H9 (cell line): ENCODE results near the gene VPS18. TPM values are rescaled to one million over a fixed set of nuclear protein-coding genes. Genes with fewer than 3 reads are reported as not detected.

Experiments used
- DNase-seq: peaks from one replicate; pipeline ENCODE4 v3.0.0-alpha.2; 2017
- H2AFZ ChIP-seq: one replicate; pipeline ENCODE4 v1.6.1; 2013; ENCODE audit warnings: mild to moderate bottlenecking, low read length, control low read depth, moderate library complexity
- H2AK5ac ChIP-seq: 2 replicates; pipeline ENCODE4 v1.6.1; 2013; ENCODE audit warnings: low read length, control low read depth, mixed read lengths; ENCODE audit not compliant: insufficient read length
- H2BK120ac ChIP-seq: one replicate; pipeline ENCODE4 v1.6.1; 2013; ENCODE audit warnings: low read depth, mild to moderate bottlenecking, low read length, control low read depth, inconsistent platforms; ENCODE audit not compliant: poor library complexity, severe bottlenecking
- H2BK12ac ChIP-seq: 2 replicates; pipeline ENCODE4 v1.6.1; 2013; ENCODE audit warnings: low read length, control low read depth, mixed read lengths, low read depth; ENCODE audit not compliant: insufficient read length
- H2BK15ac ChIP-seq: 2 replicates; pipeline ENCODE4 v1.6.1; 2013; ENCODE audit warnings: low read depth, low read length, control low read depth
- H2BK20ac ChIP-seq: one replicate; pipeline ENCODE4 v1.6.1; 2013; ENCODE audit warnings: low read depth, mild to moderate bottlenecking, low read length, control low read depth, inconsistent platforms; ENCODE audit not compliant: poor library complexity, severe bottlenecking
- H2BK5ac ChIP-seq: 2 replicates; pipeline ENCODE4 v1.6.1; 2013; ENCODE audit warnings: low read length, control low read depth, mixed read lengths; ENCODE audit not compliant: insufficient read length
- H3K14ac ChIP-seq: 2 replicates; pipeline ENCODE4 v1.6.1; 2013; ENCODE audit warnings: low read length, control low read depth; ENCODE audit not compliant: insufficient read depth
- H3K18ac ChIP-seq: 2 replicates; pipeline ENCODE4 v1.6.1; 2013; ENCODE audit warnings: low read depth, mild to moderate bottlenecking, mixed read lengths, low read length, control low read depth; ENCODE audit not compliant: insufficient read length
- H3K23ac ChIP-seq: 2 replicates; pipeline ENCODE4 v1.6.1; 2013; ENCODE audit warnings: low read length, control low read depth, mixed read lengths, low read depth; ENCODE audit not compliant: insufficient read length
- H3K23me2 ChIP-seq: 2 replicates; pipeline ENCODE4 v1.6.1; 2013; ENCODE audit warnings: low read depth, mild to moderate bottlenecking, mixed read lengths, low read length, control low read depth; ENCODE audit not compliant: insufficient read length, poor library complexity, severe bottlenecking
- H3K27ac ChIP-seq: 2 replicates; pipeline ENCODE4 v1.5.1; 2013; ENCODE audit warnings: low read length, control low read depth, mixed read lengths, low read depth; ENCODE audit not compliant: insufficient read length
- H3K27me3 ChIP-seq: 2 replicates; pipeline ENCODE4 v1.6.1; 2013; ENCODE audit warnings: low read length, control low read depth, inconsistent platforms; ENCODE audit not compliant: insufficient read depth
- H3K4ac ChIP-seq: 2 replicates; pipeline ENCODE4 v1.6.1; 2013; ENCODE audit warnings: low read depth, mild to moderate bottlenecking, control low read depth, inconsistent platforms, low read length, moderate library complexity
- H3K4me1 ChIP-seq: 2 replicates; pipeline ENCODE4 v1.6.1; 2013; ENCODE audit warnings: low read length, control low read depth, inconsistent platforms; ENCODE audit not compliant: insufficient read depth
- H3K4me2 ChIP-seq: 2 replicates; pipeline ENCODE4 v1.6.1; 2013; ENCODE audit warnings: low read length, control low read depth, mixed read lengths; ENCODE audit not compliant: insufficient read length, insufficient read depth
- H3K56ac ChIP-seq: 2 replicates; pipeline ENCODE4 v1.6.1; 2013; ENCODE audit warnings: low read depth, mild to moderate bottlenecking, mixed read lengths, low read length, control low read depth; ENCODE audit not compliant: insufficient read length
- H3K79me1 ChIP-seq: 2 replicates; pipeline ENCODE4 v1.6.1; 2013; ENCODE audit warnings: low read depth, mild to moderate bottlenecking, moderate library complexity, low read length, control low read depth, inconsistent platforms; ENCODE audit not compliant: insufficient read depth, poor library complexity, severe bottlenecking
- H3K79me2 ChIP-seq: 2 replicates; pipeline ENCODE4 v1.6.1; 2013; ENCODE audit warnings: low read length, control low read depth, inconsistent platforms; ENCODE audit not compliant: insufficient read depth
- H3K9ac ChIP-seq: 2 replicates; pipeline ENCODE4 v1.6.1; 2013; ENCODE audit warnings: low read length, control low read depth, mixed read lengths; ENCODE audit not compliant: insufficient read length; ENCODE audit errors: extremely low read depth
- H3K9me3 ChIP-seq: one replicate; pipeline ENCODE4 v1.6.1; 2013; ENCODE audit warnings: low read depth, low read length, inconsistent platforms; ENCODE audit not compliant: control insufficient read depth
- H3T11ph ChIP-seq: one replicate; pipeline ENCODE4 v1.6.1; 2013; ENCODE audit warnings: mild to moderate bottlenecking, low read length, control low read depth, inconsistent platforms
- H4K20me1 ChIP-seq: one replicate; pipeline ENCODE4 v1.6.1; 2013; ENCODE audit not compliant: control insufficient read depth, insufficient read length, insufficient read depth
- H4K5ac ChIP-seq: 2 replicates; pipeline ENCODE4 v1.6.1; 2013; ENCODE audit warnings: low read depth, mild to moderate bottlenecking, mixed read lengths, low read length, control low read depth; ENCODE audit not compliant: insufficient read length
- H4K8ac ChIP-seq: replicated peaks from 2 replicates; pipeline ENCODE4 v1.6.1; 2013; ENCODE audit warnings: low read length, control low read depth, mixed read lengths, low read depth; ENCODE audit not compliant: insufficient read length
- H4K91ac ChIP-seq: 2 replicates; pipeline ENCODE4 v1.6.1; 2013; ENCODE audit warnings: low read depth, mild to moderate bottlenecking, moderate library complexity, mixed read lengths, low read length, control low read depth; ENCODE audit not compliant: insufficient read length
- H3K27ac Mint-ChIP-seq, 3 experiments: 2 replicates in 2 of 3; 3 replicates in 1 of 3; pipeline ENCODE4 v1.8.0; 2020 to 2021; ENCODE audit warnings: mixed read lengths in 3 of 3, mild to moderate bottlenecking in 1 of 3, moderate library complexity in 1 of 3
- H3K27me3 Mint-ChIP-seq: 2 replicates; pipeline ENCODE4 v1.8.0; 2021; ENCODE audit warnings: low read depth, mild to moderate bottlenecking, moderate library complexity, mixed read lengths
- H3K36me3 Mint-ChIP-seq, 3 experiments: 2 replicates in 2 of 3; 3 replicates in 1 of 3; pipeline ENCODE4 v1.8.0; 2020 to 2021; ENCODE audit warnings: low read depth in 3 of 3, mixed read lengths in 3 of 3; ENCODE audit not compliant: insufficient read depth in 1 of 3
- H3K4me1 Mint-ChIP-seq, 2 experiments: 2 replicates each; pipeline ENCODE4 v1.8.0; 2020; ENCODE audit warnings: mixed read lengths in 2 of 2
- H3K4me3 Mint-ChIP-seq, 2 experiments: 2 replicates in 1 of 2; 3 replicates in 1 of 2; pipeline ENCODE4 v1.8.0; 2020 to 2021; ENCODE audit warnings: mild to moderate bottlenecking in 2 of 2, mixed read lengths in 2 of 2, moderate library complexity in 1 of 2
- H3K9me3 Mint-ChIP-seq, 2 experiments: 2 replicates in 1 of 2; 3 replicates in 1 of 2; pipeline ENCODE4 v1.8.0; 2020; ENCODE audit warnings: mild to moderate bottlenecking in 2 of 2, mixed read lengths in 2 of 2, moderate library complexity in 1 of 2
- CTCF ChIP-seq: fragments of 200-600 bp; sonication (generic); conservative IDR thresholded peaks from 3 replicates; pipeline ENCODE4 v1.8.0; 2021; ENCODE audit warnings: antibody characterized with exemption, mild to moderate bottlenecking
- WGBS: extraction: QIAGEN DNeasy Blood & Tissue Kit; methylation state at CpG from one replicate; pipeline ENCODE4 v1.1.7; 2013; ENCODE audit warnings: missing lambda C conversion rate, low lambda C conversion rate, mixed read lengths; ENCODE audit not compliant: insufficient read length; ENCODE audit errors: extremely low coverage; 5-methylcytosine and 5-hydroxymethylcytosine counted together
- total RNA-seq: library from RNA; stranded (reverse); gene quantifications from 2 replicates; pipeline ENCODE4 v1.2.1, GENCODE V29; 2021

VPS18 gene
- total RNA-seq, 1 experiment from 2014 or later = 45.0 TPM

- 100% methylated on average over 1 of the region's 3 CpGs for WGBS
- H3K18ac ChIP-seq = no peak overlapping the region
- DNase-seq = no peak
- no peak overlapping the region for H3K14ac ChIP-seq
- no peak overlapping the region for H3K4ac ChIP-seq
- H4K5ac ChIP-seq = no peak overlapping the region
- H3K27me3 Mint-ChIP-seq = peaks cover 87% of the 10 kb centered on the region
- H3K27me3 ChIP-seq = peaks cover 26% of the 10 kb centered on the region; the same call in 1 of the 2 replicates
- no peak overlapping the region for H2BK120ac ChIP-seq
- no peak overlapping the region for H2BK5ac ChIP-seq
- no peak overlapping the region for H3K27ac ChIP-seq
- no peak overlapping the region for H4K8ac ChIP-seq
- H3K4me3 Mint-ChIP-seq = no peak overlapping the region
- H3K9me3 ChIP-seq = no peaks in the 10 kb centered on the region
- no peak overlapping the region for H2BK12ac ChIP-seq
- no peaks in the 10 kb centered on the region for H3K36me3 Mint-ChIP-seq
- no peak overlapping the region for H3K9ac ChIP-seq
- no peak overlapping the region for H3K4me2 ChIP-seq
- no peak overlapping the region for H3K56ac ChIP-seq
- no peak overlapping the region for H2AFZ ChIP-seq
- H4K91ac ChIP-seq = no peak overlapping the region
- no peaks in the 10 kb centered on the region for H3K79me1 ChIP-seq
- H3K4me1 ChIP-seq = no peaks in the 10 kb centered on the region
- H3K27ac Mint-ChIP-seq = no peak overlapping the region; a peak in 1 of 7 replicates
- TF ChIP-seq CTCF = no peak
- H3T11ph ChIP-seq = no peak overlapping the region
- H3K4me1 Mint-ChIP-seq = peaks cover 27 to 39% of the 10 kb centered on the region in 2 experiments
- H3K23ac ChIP-seq = no peak overlapping the region
- H3K9me3 Mint-ChIP-seq = no peaks in the 10 kb centered on the region; a peak in 1 of 5 replicates
- no peaks in the 10 kb centered on the region for H3K79me2 ChIP-seq
- no peak overlapping the region for H2BK15ac ChIP-seq
- no peaks in the 10 kb centered on the region for H4K20me1 ChIP-seq
- H2BK20ac ChIP-seq = no peak overlapping the region
- no peak overlapping the region for H2AK5ac ChIP-seq
- H3K23me2 ChIP-seq = peaks cover 23% of the 10 kb centered on the region
Measured at GRCh38 chr15:40933517-40933902, 39.3 kb downstream of the VPS18 start.
